ENCODE results near the gene CD48. TPM values are rescaled to one million over a fixed set of nuclear protein-coding genes. Genes with fewer than 3 reads are reported as not detected.
"Not testable (repeated sequence)": the region's sequence is repeated elsewhere in the genome, so short reads cannot be mapped to it uniquely, and the experiment has no call there.

Gene CD48
- total RNA-seq, 1 experiment from 2014 or later: not detected

GRCh38 chr1:160716013-160716412, 4.4 kb upstream of the CD48 start:
- no peaks in the 10 kb centered on the region for H3K9me3 ChIP-seq
- peaks cover 6% of the 10 kb centered on the region for H3K4me1 Mint-ChIP-seq (ENCODE audit: low read depth, unreplicated experiment)
- no peak for TF ChIP-seq CTCF (IDR thresholded peaks at IDR 0.05; ENCODE audit: insufficient read depth in 1 of 2, low read depth in 1 of 2, low read length in 1 of 2, severe bottlenecking in 1 of 2, unreplicated experiment in 1 of 2)
- H3K4me3 Mint-ChIP-seq (ENCODE audit: unreplicated experiment): no peak overlapping the region
- ChIA-PET POLR2A (no interaction called here), CTCF (no interaction called here)
- H3K4me3 ChIP-seq (ENCODE audit: low read depth, low read length): no peak overlapping the region
- peaks cover 3% of the 10 kb centered on the region for H3K27me3 Mint-ChIP-seq (ENCODE audit: insufficient read depth, unreplicated experiment)
- H3K36me3 Mint-ChIP-seq (ENCODE audit: insufficient read depth, unreplicated experiment): no peaks in the 10 kb centered on the region
- no peak for DNase-seq
- peaks cover 7% of the 10 kb centered on the region; the same call in 1 of the 2 replicates for H3K4me1 ChIP-seq
- no peaks in the 10 kb centered on the region for H3K27me3 ChIP-seq (replicated peaks; ENCODE audit: control insufficient read depth, insufficient read depth, low read length)
- H3K9me3 Mint-ChIP-seq (ENCODE audit: unreplicated experiment): no peaks in the 10 kb centered on the region
- H3K27ac Mint-ChIP-seq (ENCODE audit: unreplicated experiment): no peak overlapping the region
- no peaks in the 10 kb centered on the region for H3K36me3 ChIP-seq (ENCODE audit: control insufficient read depth, insufficient read depth, low read length)
- intact Hi-C loops (cut with micrococcal nuclease; ENCODE audit: unreplicated experiment): no loop called here
- no TSS peak for BruUV-seq (replicated peaks)

DNA sequence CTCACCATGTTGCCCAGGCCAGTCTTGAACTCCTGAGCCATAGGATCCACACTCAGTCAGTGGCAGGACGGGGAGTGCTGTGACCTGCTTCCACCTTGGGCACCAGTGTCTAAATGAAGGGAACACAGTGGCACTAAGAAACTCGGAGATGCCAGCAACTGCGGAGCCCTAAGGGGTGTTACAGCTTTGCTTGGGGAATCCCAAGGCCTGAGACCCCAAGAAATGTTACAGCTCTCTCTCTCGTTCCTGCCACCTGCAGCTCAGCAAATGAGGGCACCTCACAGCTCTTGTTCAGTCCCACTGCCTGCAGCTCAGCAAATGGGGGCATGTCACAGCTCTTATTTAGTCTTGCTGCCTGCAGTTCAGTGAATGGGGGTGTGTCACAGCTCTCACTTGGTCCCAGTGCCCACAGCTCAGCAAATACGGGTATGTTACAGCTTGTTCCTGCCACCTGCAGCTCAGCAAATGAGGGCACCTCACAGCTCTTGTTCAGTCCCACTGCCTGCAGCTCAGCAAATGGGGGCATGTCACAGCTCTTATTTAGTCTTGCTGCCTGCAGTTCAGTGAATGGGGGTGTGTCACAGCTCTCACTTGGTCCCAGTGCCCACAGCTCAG, 2.5 kb upstream of the CD48 start:
- POLR2A ChIA-PET: not testable (repeated sequence)

GRCh38 chr1:160713161-160713560, 1.5 kb upstream of the CD48 start:
- no peak overlapping the region for H3K27ac Mint-ChIP-seq (ENCODE audit: unreplicated experiment)
- peaks cover 3% of the 10 kb centered on the region for H3K27me3 Mint-ChIP-seq (ENCODE audit: insufficient read depth, unreplicated experiment)
- no peak for TF ChIP-seq CTCF (IDR thresholded peaks at IDR 0.05; ENCODE audit: insufficient read depth in 1 of 2, low read depth in 1 of 2, low read length in 1 of 2, severe bottlenecking in 1 of 2, unreplicated experiment in 1 of 2)
- Histone ChIP-seq H3K27me3 (replicated peaks; ENCODE audit: control insufficient read depth, insufficient read depth, low read length) (no peaks in the 10 kb centered on the region), H3K4me3 (ENCODE audit: low read depth, low read length) (no peak overlapping the region), H3K9me3 (no peaks in the 10 kb centered on the region), H3K36me3 (ENCODE audit: control insufficient read depth, insufficient read depth, low read length) (no peaks in the 10 kb centered on the region), H3K4me1 (no peaks in the 10 kb centered on the region)
- POLR2A ChIA-PET: no interaction called here
- peaks cover 1% of the 10 kb centered on the region for H3K4me1 Mint-ChIP-seq (ENCODE audit: low read depth, unreplicated experiment)
- no peaks in the 10 kb centered on the region for H3K36me3 Mint-ChIP-seq (ENCODE audit: insufficient read depth, unreplicated experiment)
- H3K9me3 Mint-ChIP-seq (ENCODE audit: unreplicated experiment): no peaks in the 10 kb centered on the region
- intact Hi-C loops (cut with micrococcal nuclease; ENCODE audit: unreplicated experiment): no loop called here
- H3K4me3 Mint-ChIP-seq (ENCODE audit: unreplicated experiment): no peak overlapping the region
- CTCF ChIA-PET: no interaction called here
- DNase-seq: no peak
- no TSS peak for BruUV-seq (replicated peaks)

More for the DNA sequence above, 2.5 kb upstream of the CD48 start:
- H3K36me3 Mint-ChIP-seq (ENCODE audit: insufficient read depth, unreplicated experiment); H3K27me3 Mint-ChIP-seq (ENCODE audit: insufficient read depth, unreplicated experiment); H3K4me3 ChIP-seq (ENCODE audit: low read depth, low read length); H3K4me1 Mint-ChIP-seq (ENCODE audit: low read depth, unreplicated experiment); intact Hi-C loops (cut with micrococcal nuclease; ENCODE audit: unreplicated experiment); DNase-seq; H3K27ac Mint-ChIP-seq (ENCODE audit: unreplicated experiment); H3K4me1 ChIP-seq; H3K36me3 ChIP-seq (ENCODE audit: control insufficient read depth, insufficient read depth, low read length); BruUV-seq (replicated peaks); H3K9me3 Mint-ChIP-seq (ENCODE audit: unreplicated experiment); H3K27me3 ChIP-seq (replicated peaks; ENCODE audit: control insufficient read depth, insufficient read depth, low read length); H3K9me3 ChIP-seq; H3K4me3 Mint-ChIP-seq (ENCODE audit: unreplicated experiment): not testable (repeated sequence)
- CTCF ChIA-PET: interaction anchor here (0.5 kb wide), 1 partner anchor 54 kb away, joined by 3 read pairs; no protein-coding TSS in a partner anchor

GRCh38 chr1:160712525-160713080, 981 bp upstream of the CD48 start:
- H3K9me3 ChIP-seq; H3K4me1 Mint-ChIP-seq (ENCODE audit: low read depth, unreplicated experiment); POLR2A ChIA-PET; H3K9me3 Mint-ChIP-seq (ENCODE audit: unreplicated experiment); H3K36me3 ChIP-seq (ENCODE audit: control insufficient read depth, insufficient read depth, low read length); H3K27ac Mint-ChIP-seq (ENCODE audit: unreplicated experiment); H3K4me3 ChIP-seq (ENCODE audit: low read depth, low read length); BruUV-seq (replicated peaks); H3K27me3 ChIP-seq (replicated peaks; ENCODE audit: control insufficient read depth, insufficient read depth, low read length); intact Hi-C loops (cut with micrococcal nuclease; ENCODE audit: unreplicated experiment); H3K4me1 ChIP-seq; DNase-seq; H3K27me3 Mint-ChIP-seq (ENCODE audit: insufficient read depth, unreplicated experiment); CTCF ChIA-PET; H3K4me3 Mint-ChIP-seq (ENCODE audit: unreplicated experiment); H3K36me3 Mint-ChIP-seq (ENCODE audit: insufficient read depth, unreplicated experiment): not testable (repeated sequence)
